Measurements from ENCODE around the gene ART4.

The ART4 gene, protein sequence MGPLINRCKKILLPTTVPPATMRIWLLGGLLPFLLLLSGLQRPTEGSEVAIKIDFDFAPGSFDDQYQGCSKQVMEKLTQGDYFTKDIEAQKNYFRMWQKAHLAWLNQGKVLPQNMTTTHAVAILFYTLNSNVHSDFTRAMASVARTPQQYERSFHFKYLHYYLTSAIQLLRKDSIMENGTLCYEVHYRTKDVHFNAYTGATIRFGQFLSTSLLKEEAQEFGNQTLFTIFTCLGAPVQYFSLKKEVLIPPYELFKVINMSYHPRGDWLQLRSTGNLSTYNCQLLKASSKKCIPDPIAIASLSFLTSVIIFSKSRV

DNA sequence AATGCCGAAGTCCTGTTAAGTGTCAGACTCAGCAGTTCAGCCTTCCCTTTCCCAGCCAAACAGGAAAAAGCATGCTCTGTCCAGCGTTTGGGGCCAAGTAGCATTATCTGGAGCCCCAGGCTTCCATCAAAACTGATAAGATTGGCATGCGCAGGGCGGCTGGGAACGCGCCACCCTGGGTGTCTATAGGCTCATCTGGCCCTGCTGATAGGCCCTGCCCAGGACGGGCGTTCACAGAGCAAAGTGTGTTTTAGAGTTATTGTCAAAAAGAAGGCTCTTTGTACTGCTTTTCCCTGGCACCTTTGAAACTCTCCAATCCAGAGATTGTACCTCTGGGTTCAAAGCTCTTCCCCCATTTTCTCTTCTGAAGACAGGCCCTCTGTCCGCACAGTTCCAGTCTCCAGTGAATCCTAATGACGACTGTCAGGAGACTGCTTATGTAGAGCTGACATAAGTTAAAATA lies at the start of gene ART4:
Gene ART4, minus strand, starts transcription at position 102 of the 463 bp plus-strand sequence. CDS start 413 bp downstream, outside the sequence.
- TF ChIP-seq, protein P1, sequence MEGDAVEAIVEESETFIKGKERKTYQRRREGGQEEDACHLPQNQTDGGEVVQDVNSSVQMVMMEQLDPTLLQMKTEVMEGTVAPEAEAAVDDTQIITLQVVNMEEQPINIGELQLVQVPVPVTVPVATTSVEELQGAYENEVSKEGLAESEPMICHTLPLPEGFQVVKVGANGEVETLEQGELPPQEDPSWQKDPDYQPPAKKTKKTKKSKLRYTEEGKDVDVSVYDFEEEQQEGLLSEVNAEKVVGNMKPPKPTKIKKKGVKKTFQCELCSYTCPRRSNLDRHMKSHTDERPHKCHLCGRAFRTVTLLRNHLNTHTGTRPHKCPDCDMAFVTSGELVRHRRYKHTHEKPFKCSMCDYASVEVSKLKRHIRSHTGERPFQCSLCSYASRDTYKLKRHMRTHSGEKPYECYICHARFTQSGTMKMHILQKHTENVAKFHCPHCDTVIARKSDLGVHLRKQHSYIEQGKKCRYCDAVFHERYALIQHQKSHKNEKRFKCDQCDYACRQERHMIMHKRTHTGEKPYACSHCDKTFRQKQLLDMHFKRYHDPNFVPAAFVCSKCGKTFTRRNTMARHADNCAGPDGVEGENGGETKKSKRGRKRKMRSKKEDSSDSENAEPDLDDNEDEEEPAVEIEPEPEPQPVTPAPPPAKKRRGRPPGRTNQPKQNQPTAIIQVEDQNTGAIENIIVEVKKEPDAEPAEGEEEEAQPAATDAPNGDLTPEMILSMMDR (conservative IDR thresholded peaks at IDR 0.05), result no peak
- TF ChIP-seq ZFX (IDR thresholded peaks at IDR 0.05), result no peak
- H3K27ac ChIP-seq, result no peak within 1 kb of the TSS

DNA sequence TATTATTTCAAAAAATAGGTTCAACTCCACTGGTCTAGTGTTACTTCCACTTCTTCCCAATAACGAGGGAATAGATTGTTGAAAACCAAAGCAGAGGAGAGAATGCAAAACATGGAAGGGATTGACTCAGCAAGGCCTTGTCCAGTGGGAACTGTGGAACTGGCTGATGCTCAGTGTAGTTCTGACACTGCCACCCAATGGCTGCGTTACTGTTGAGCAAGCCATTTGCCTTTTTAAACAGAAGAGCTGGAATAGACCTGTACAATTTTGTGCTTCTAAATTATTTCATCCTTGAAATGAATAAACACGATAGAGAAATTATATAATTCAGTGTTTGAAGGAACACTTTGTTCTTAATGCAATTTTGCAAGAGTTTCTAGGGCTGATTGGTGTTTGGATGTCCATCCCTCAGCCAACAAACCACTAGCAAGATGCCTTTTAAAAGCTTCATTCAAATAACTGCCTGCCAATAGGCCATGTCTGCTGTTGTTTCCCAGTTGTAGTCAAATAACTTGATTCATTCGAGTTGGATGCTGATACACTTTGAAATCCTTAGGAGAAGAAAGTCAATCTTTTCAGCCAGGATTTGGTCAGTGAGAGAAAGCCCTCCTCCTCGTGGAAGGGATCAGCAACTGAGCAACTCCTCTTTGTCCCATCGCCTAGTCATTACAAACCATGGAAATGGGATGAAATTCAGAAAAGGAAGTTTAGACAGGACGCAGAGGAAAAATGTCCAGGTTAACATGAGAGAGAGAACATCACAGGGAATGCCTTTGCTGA lies 49.6 kb upstream of the ART4 start:
- no peak for TF ChIP-seq ZFX (IDR thresholded peaks at IDR 0.05)
- TF ChIP-seq, protein P1 (conservative IDR thresholded peaks at IDR 0.05), result no peak; the same call in 1 of the 2 replicates
- no peak overlapping the region for H3K27ac ChIP-seq

DNA sequence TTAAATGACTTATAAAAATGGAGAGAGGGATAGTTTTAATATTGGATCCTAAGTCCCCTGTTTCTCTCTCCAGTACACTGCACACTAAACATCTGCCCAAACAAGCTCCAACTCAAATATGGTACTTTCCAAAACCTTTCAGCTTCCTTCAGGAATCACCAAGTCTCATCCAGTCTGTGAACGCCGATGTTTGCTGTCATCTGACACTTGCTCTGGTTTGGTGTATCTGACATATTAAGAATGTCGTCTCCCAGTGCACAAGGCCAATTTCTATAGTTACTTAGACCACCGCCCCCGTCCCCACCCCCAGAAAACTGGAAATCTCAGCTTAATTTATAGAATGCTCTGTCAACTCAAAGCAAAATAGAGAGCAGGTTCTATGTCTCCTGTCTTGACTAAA lies 47.4 kb upstream of the ART4 start:
- H3K27ac ChIP-seq, result no peak overlapping the region
- TF ChIP-seq, protein P1 (conservative IDR thresholded peaks at IDR 0.05), result no peak
- no peak for TF ChIP-seq ZFX (IDR thresholded peaks at IDR 0.05)

DNA sequence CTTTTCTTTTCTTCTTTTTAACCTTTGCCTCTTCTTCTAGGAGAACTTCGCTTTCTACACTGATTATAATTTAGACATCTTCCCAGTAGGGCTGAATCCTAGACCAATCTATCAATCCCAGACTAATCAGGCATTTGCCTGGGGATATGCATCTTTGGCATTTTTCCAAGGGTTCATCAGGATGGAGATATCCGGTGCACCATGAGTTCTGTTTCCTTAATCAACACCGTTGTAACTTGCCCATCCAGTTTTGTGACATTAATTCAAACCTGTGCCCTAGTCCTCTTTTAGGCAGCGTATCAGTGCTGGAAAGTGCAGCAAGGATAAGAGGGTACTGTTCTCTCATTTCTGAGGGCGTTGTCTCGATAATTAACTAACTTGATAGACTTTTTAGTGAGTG lies 42.9 kb upstream of the ART4 start:
- TF ChIP-seq, protein P1 (conservative IDR thresholded peaks at IDR 0.05), result no peak
- no peak for TF ChIP-seq ZFX (IDR thresholded peaks at IDR 0.05)

DNA sequence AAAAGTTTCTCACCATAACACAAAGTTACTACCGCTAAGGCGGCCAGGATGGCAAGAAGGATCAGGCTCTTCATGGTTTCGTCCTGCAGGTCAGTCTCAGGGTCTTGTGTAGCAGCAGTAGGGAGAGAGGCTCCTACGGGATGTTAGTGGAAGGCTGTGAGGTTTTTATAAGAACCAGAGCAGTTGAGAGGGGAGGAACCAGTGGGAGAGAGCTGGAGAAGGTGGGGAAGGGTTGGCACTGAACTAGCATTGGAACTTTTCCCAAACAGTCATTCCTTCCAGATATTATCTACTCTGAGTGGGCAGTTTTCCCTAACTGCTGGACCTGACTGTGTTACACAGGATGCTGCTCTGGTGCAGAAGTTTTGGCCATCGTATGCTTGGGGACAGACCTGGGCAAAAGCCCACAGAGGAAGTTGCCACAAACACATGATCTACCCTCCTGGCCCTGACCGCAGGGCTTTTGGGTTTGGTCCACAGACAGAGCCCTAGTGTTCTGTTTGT lies 42.4 kb upstream of the ART4 start, which contains the start of gene MGP:
Gene MGP, minus strand, starts transcription at position 137 of the 504 bp plus-strand sequence. Its CDS starts 63 bp downstream, at position 74.
- TF ChIP-seq, protein P1 (conservative IDR thresholded peaks at IDR 0.05), result no peak
- no peak for TF ChIP-seq ZFX (IDR thresholded peaks at IDR 0.05)
- H3K27ac ChIP-seq, result no peak within 1 kb of the TSS

More for the DNA sequence above, 42.9 kb upstream of the ART4 start:
- no peak overlapping the region for H3K27ac ChIP-seq

DNA sequence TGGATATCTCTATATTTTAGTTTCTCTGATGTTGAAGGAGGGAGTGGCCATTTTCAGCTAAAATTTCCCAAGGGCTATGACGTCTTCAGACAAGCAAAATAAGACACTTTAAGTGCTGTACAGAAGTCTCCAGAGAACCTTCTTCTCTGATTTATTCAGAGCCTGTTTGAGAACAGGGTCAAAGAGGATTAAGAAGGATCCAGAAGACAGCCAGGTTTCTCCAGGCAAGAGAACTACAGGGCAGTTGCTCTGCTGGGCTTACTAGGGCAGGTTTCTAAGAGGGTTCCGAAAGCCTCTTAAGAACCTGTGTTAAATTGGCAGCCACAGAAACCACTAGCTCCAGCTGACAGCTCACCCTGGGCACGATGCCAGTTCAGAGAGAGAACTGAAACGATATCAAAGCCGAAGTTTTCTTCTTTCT lies 41.1 kb upstream of the ART4 start:
- TF ChIP-seq ZFX (IDR thresholded peaks at IDR 0.05), result no peak
- TF ChIP-seq, protein P1 (conservative IDR thresholded peaks at IDR 0.05), result no peak
- H3K27ac ChIP-seq, result no peak overlapping the region
